ENCODE data around the gene APBB2. TPM values are rescaled to one million over a fixed set of nuclear protein-coding genes. Genes with fewer than 3 reads are reported as not detected.

The APBB2 gene
- total and polyA plus RNA-seq, 2 of the 8 experiments (the other 6 are each of a cell fraction or from before 2014, with no cell fraction given): 58.7 to 59.4 TPM

- H3K79me2 ChIP-seq (ENCODE audit: control insufficient read depth in 1 of 2, insufficient read depth in 2 of 2, low read length in 2 of 2): peaks cover 6 to 90% of the 10 kb centered on the region in 2 experiments
- H3K4me2 ChIP-seq (ENCODE audit: insufficient read depth in 1 of 2, low read depth in 2 of 2, low read length in 2 of 2): no peak overlapping the region
- 90% methylated on average over 3 of the region's 3 CpGs; no CpG with 5 or more reads in 1 of the 2 experiments for WGBS, 2 experiments (ENCODE audit: extremely low coverage in 1 of 2, insufficient coverage in 1 of 2, insufficient read length in 1 of 2, insufficient replicate concordance in 2 of 2, low coverage in 1 of 2, low lambda C conversion rate in 2 of 2, missing lambda C conversion rate in 1 of 2)
- no peak overlapping the region for H3K4me3 ChIP-seq (ENCODE audit: extremely low read depth in 1 of 4, insufficient read depth in 2 of 4, low read depth in 3 of 4, low read length in 4 of 4)
- FAIRE-seq (no peak), DNase-seq (ENCODE audit: low read depth in 1 of 2, low spot score in 2 of 2) (no peak)
- H3K9ac ChIP-seq (replicated peaks in 1 of 4; ENCODE audit: extremely low read depth in 1 of 4, low read depth in 3 of 4, low read length in 3 of 4): no peak overlapping the region
- H4K91ac ChIP-seq (replicated peaks; ENCODE audit: insufficient read length, low read length): no peak overlapping the region
- H2BK5ac ChIP-seq (ENCODE audit: low read depth, low read length): no peak overlapping the region
- TF ChIP-seq TAF1 (IDR thresholded peaks at IDR 0.05; ENCODE audit: low read depth, low read length): no peak
- TF ChIP-seq TAF7 (optimal IDR thresholded peaks at IDR 0.05; ENCODE audit: borderline replicate concordance, low read depth, low read length): no peak
- no peak for TF ChIP-seq SIRT6 (IDR thresholded peaks at IDR 0.05; ENCODE audit: low read length)
- no peak for TF ChIP-seq HDAC2 (IDR thresholded peaks at IDR 0.05; ENCODE audit: borderline replicate concordance in 1 of 2, low read depth in 2 of 2, low read length in 2 of 2)
- ChIA-PET POLR2A (ENCODE audit: partially characterized antibody) (interaction anchor here (1.1 to 1.7 kb wide), 2 partner anchors 16 to 56 kb away, joined by 3 read pairs; no protein-coding TSS in a partner anchor), CTCF (ENCODE audit: partially characterized antibody) (interaction anchor here (0.6 to 6.7 kb wide), 8 partner anchors 9 to 220 kb away, joined by 3 to 27 read pairs (median 5); no protein-coding TSS in a partner anchor)
- H3K4ac ChIP-seq (replicated peaks; ENCODE audit: insufficient read length, low read depth, low read length): no peak overlapping the region
- H2BK15ac ChIP-seq (ENCODE audit: low read length): no peak overlapping the region
- H4K5ac ChIP-seq (ENCODE audit: insufficient read length, low read depth, low read length): no peak overlapping the region
- H4K20me1 ChIP-seq (replicated peaks in 1 of 2; ENCODE audit: control insufficient read depth in 1 of 2, insufficient read depth in 2 of 2, low read length in 2 of 2): peaks cover 2% of the 10 kb centered on the region in 2 experiments
- H3K36me3 ChIP-seq (ENCODE audit: control insufficient read depth in 2 of 4, insufficient read depth in 4 of 4, low read length in 3 of 4): no peaks in the 10 kb centered on the region
- no peaks in the 10 kb centered on the region for H3K23me2 ChIP-seq (ENCODE audit: low read depth, low read length)
- no peak overlapping the region for H3K23ac ChIP-seq (ENCODE audit: insufficient read length)
- H2BK120ac ChIP-seq (replicated peaks; ENCODE audit: low read depth, low read length): no peak overlapping the region
- no peaks in the 10 kb centered on the region for H3K27me3 ChIP-seq (replicated peaks in 1 of 4; ENCODE audit: control insufficient read depth in 3 of 4, extremely low read depth in 1 of 4, insufficient read depth in 3 of 4, low read length in 3 of 4)
- no peak overlapping the region for H3K27ac ChIP-seq (ENCODE audit: low read depth, low read length)
- no peak overlapping the region for H3K14ac ChIP-seq (ENCODE audit: insufficient read length)
- H2AK5ac ChIP-seq (ENCODE audit: low read depth, low read length): no peak overlapping the region
- no peak overlapping the region for H2BK12ac ChIP-seq (ENCODE audit: low read depth, low read length)
- no peak overlapping the region for H4K8ac ChIP-seq (ENCODE audit: extremely low read depth, insufficient read depth, low read length)
- peaks cover 10% of the 10 kb centered on the region for H3K79me1 ChIP-seq (ENCODE audit: low read depth, low read length)
- H3K9me3 ChIP-seq (ENCODE audit: insufficient read depth in 2 of 2, low read depth in 1 of 2, low read length in 1 of 2): no peaks in the 10 kb centered on the region
- H2AFZ ChIP-seq (ENCODE audit: low read length): no peak overlapping the region
- no peak overlapping the region for H2BK20ac ChIP-seq (ENCODE audit: low read length)
- H3K4me1 ChIP-seq (replicated peaks in 1 of 4; ENCODE audit: control insufficient read depth in 3 of 4, insufficient read depth in 4 of 4, low read length in 3 of 4): peaks cover 0 to 2% (median 0%) of the 10 kb centered on the region in 4 experiments; a peak in 2 of 7 replicates
- H3K18ac ChIP-seq (ENCODE audit: extremely low read depth, low read length): no peak overlapping the region
- no peak overlapping the region for H3K56ac ChIP-seq (replicated peaks; ENCODE audit: insufficient read length, low read depth, low read length)
Observed at GRCh38 chr4:41199788-41200187, 14.6 kb downstream of the APBB2 start.

All from H1 (cell line).